ENCODE data around the gene CMPK1.

CMPK1 gene

GRCh38 chr1:47424336-47424982 is 90.9 kb downstream of the CMPK1 start:
- DNase-seq (ENCODE audit: low read depth), result no peak
